GM12872 (cell line): ENCODE data around the gene SIK3.

Experiments used
- CTCF ChIP-seq: IDR thresholded peaks from 3 replicates; pipeline ENCODE4 v1.5.1; 2011; ENCODE audit warnings: low read depth, mild to moderate bottlenecking, low read length, moderate library complexity; ENCODE audit not compliant: insufficient read depth

Gene SIK3

GRCh38 chr11:117066959-117067358, 31.3 kb downstream of the SIK3 start:
- TF ChIP-seq CTCF, result no peak

- TF ChIP-seq CTCF, result no peak
Observed at GRCh38 chr11:117064275-117064674, 34.0 kb downstream of the SIK3 start.

- TF ChIP-seq CTCF, result no peak
Observed at GRCh38 chr11:117062498-117062897, 35.7 kb downstream of the SIK3 start.

DNA sequence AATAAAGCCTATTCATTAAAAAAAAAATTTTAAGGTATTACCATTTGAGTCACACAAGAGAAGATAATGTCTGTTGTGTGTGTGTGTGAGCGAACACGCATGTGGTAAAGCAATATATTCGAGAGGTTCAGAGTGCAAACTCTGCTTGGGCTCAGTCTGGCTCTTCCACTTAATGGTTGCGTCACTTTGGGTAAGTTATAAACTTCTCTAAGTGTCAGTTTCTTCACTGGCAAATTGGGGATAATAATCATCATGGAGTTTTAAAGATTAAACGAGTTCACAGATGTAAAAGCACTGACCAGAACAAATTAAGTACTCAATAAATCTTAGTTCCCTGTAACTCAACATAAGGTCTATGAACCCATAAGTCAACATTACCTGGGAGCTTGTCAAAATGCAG, 37.0 kb downstream of the SIK3 start:
- no peak for TF ChIP-seq CTCF

DNA sequence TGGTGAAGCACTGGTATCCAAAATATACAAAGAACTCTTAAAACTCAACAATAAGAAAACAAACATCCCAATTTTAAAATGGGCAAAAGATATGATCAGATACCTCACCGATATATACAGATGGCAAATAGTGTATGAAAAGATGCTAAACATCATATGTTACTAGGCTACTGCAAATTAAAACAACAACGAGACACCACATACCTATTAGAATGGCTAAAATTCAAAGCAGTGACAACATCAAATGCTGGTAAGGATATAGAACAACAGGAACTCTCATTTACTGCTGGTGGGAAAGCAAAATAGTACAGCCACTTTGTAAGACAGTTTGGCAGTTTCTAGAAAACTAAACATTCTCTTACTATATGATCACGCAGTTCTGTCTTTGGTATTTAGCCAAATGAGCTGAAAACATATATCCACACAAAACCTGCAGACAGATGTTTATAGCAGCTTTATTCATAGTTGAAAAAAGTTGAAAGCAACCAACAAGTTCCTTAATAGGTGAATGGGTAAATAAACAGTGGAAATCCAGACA, 38.5 kb downstream of the SIK3 start:
- TF ChIP-seq CTCF, result no peak

DNA sequence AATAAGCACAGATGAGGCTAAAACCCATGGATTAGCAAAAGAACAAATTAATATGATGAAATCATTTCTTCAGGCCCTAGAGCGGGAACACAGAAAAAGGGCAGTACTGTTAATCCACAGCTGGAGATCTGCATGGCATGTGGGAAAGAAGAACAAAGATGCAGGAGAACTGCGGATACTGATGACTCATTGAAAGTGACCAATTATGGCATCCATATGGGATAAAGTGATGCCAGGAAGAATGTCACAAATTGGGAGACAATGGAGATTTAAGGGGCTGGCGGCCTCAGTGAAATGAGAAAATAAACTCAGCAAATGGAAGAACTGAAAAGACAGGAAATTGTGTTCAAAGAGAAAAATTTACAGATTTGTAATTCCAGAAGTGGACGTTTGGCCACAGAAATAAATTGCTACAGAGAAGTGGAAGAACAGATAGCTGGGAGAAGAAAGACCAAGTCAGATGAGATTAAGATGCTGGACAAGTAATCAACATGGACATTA, 39.4 kb downstream of the SIK3 start:
- no peak for TF ChIP-seq CTCF

DNA sequence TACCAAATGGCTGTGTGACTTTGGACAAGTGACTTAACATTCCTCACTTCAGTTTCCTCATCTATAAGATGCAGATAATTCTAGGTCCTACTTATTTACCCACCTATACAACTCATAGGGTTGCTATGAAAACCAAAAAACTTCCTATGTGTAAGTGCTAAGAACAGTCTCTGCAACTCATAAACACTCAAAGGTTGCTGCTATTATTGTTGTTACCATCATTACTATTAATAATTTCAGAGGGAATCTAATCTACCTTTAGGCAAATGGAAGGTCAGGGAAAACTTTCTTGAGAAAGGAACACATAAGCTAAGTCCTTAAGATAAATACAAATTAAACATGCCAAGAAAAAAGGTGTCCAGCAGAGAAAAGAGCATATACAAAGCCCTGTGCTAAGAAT, 40.5 kb downstream of the SIK3 start:
- no peak for TF ChIP-seq CTCF

DNA sequence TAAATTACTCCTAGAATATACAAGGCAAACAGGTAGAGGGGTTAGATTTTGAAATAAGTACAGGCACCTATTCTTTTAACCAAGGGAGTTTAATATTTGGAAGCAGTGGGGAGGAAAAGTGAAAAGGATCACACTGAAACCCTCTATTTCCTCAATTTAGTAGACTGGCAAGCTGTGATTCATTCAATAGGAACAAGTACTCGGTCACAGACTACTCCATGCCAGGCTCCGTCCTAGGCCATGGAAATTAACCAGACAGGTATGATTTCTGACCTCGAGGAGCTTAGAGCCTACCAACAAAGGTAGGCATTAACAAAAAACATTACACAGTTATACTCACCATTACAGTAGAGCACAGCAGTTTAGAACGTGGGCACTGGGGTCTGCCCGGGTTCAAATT, 40.9 kb downstream of the SIK3 start:
- no peak for TF ChIP-seq CTCF
